Measurements from ENCODE around the gene CASP2. TPM values are rescaled to one million over a fixed set of nuclear protein-coding genes. Genes with fewer than 3 reads are reported as not detected.

CASP2 gene
- total and polyA plus RNA-seq, 2 of the 13 experiments (the other 11 are each of a cell fraction or from before 2014, with no cell fraction given): 10.2 to 13.7 TPM

- in situ Hi-C loops (cut with HindIII; ENCODE audit: extremely low pct_ligation_motif_present, low pct_unique_long_range_greater_than_20kb): no loop called here
- FAIRE-seq: no peak
- POLR2A ChIA-PET: no interaction called here
- Histone ChIP-seq H3K79me2 (ENCODE audit: insufficient read depth, low read length) (no peaks in the 10 kb centered on the region), H4K20me1 (ENCODE audit: insufficient read depth, low read length) (no peaks in the 10 kb centered on the region), H3K9ac (ENCODE audit: insufficient read depth, low read depth, low read length) (no peak overlapping the region), H2AFZ (ENCODE audit: low read length) (no peak overlapping the region), H3K9me3 (ENCODE audit: low read length) (no peaks in the 10 kb centered on the region), H3K36me3 (replicated peaks in 1 of 2; ENCODE audit: control insufficient read depth in 1 of 2, insufficient read depth in 2 of 2, low read length in 2 of 2) (no peaks in the 10 kb centered on the region), H3K4me3 (replicated peaks in 1 of 3; ENCODE audit: insufficient read depth in 1 of 3, low read depth in 2 of 3, low read length in 3 of 3) (no peak overlapping the region), H3K27ac (ENCODE audit: extremely low read length, insufficient read depth, low read length) (no peak overlapping the region), H3K27me3 (ENCODE audit: control insufficient read depth in 1 of 2, insufficient read depth in 2 of 2, low read length in 2 of 2) (no peaks in the 10 kb centered on the region), H3K4me2 (ENCODE audit: low read depth, low read length) (no peak overlapping the region), H3K4me1 (ENCODE audit: insufficient read depth, low read length) (peaks cover 11% of the 10 kb centered on the region)
- TF ChIP-seq ZNF354B (CRISPR knock-in tag; IDR thresholded peaks at IDR 0.05) (no peak), ZNF138 (CRISPR knock-in tag; IDR thresholded peaks at IDR 0.05; ENCODE audit: low read depth) (no peak), NR0B2 (CRISPR knock-in tag; IDR thresholded peaks at IDR 0.05) (no peak), ZBTB39 (CRISPR knock-in tag; IDR thresholded peaks at IDR 0.05) (no peak), TAF1 (CRISPR knock-in tag; IDR thresholded peaks at IDR 0.05) (no peak), CREB1 (IDR thresholded peaks at IDR 0.05) (no peak), CREB1 (CRISPR knock-in tag; IDR thresholded peaks at IDR 0.05) (no peak), ZC3H4 (CRISPR knock-in tag; IDR thresholded peaks at IDR 0.05; ENCODE audit: borderline replicate concordance) (no peak), FOSL1 (CRISPR knock-in tag; IDR thresholded peaks at IDR 0.05; ENCODE audit: borderline replicate concordance) (no peak), SRF (IDR thresholded peaks at IDR 0.05; ENCODE audit: low read depth, low read length) (no peak), RBM22 (optimal IDR thresholded peaks at IDR 0.05; ENCODE audit: low read length) (no peak)
- BruUV-seq (replicated peaks): no TSS peak
- no peak for ATAC-seq
- intact Hi-C loops (cut with micrococcal nuclease; ENCODE audit: unreplicated experiment): no loop called here
- CTCF ChIA-PET (ENCODE audit: low intra/inter-chr PET ratio, low total read pairs): no interaction called here
- DNase-seq (ENCODE audit: low spot score): no peak
Observed at GRCh38 chr7:143314127-143314526, 26.0 kb downstream of the CASP2 start.
